K562 (cell line): Measurements from ENCODE around the gene OSBPL7. TPM values are rescaled to one million over a fixed set of nuclear protein-coding genes. Genes with fewer than 3 reads are reported as not detected.

Source experiments
- ATAC-seq: fragments of 200-7000 bp; cut with Tn5 transposase; 3 replicates; pipeline ENCODE4 v1.9.1; 2020; ENCODE audit warnings: moderate library complexity
- BruUV-seq: library from RNA; stranded (reverse); fragments of 400-500 nt; replicated peaks from 2 replicates; lab custom pipeline; 2021; lab: Mats Ljungman, UMichigan
- CTCF ChIA-PET: fragments of 300-600 bp; formaldehyde crosslinking; extraction: SDS; loops from one replicate; lab custom pipeline; 2021; ENCODE audit warnings: low intra/inter-chr PET ratio; lab: Yijun Ruan, JAX
- POLR2A ChIA-PET: fragments of 300-600, 350-650 bp; sonication (Branson Sonifier 250); formaldehyde crosslinking; extraction: SDS; loops from one replicate; lab custom pipeline; 2021; ENCODE audit warnings: antibody characterized with exemption, inconsistent platforms; lab: Yijun Ruan, JAX
- DNase-seq, 4 experiments: peaks; one replicate each; pipeline versions ENCODE4 v3.0.0 to v3.0.0-alpha.2; 2011 to 2018; ENCODE audit warnings: low spot score in 3 of 4, mixed read lengths in 3 of 4; ENCODE audit errors: extremely low read depth in 1 of 4
- FAIRE-seq: peaks from 2 replicates; lab custom pipeline; 2011; peaks lifted over from hg19 to GRCh38; lab: Jason Lieb, UNC
- H2AFZ ChIP-seq: 2 replicates; pipeline ENCODE4 v1.6.0; 2011; ENCODE audit warnings: low read depth, low read length, control low read depth, inconsistent platforms
- H3K27ac ChIP-seq: fragments of 200-600 bp; 3 replicates; pipeline ENCODE4 v1.8.0; 2011; ENCODE audit warnings: low read depth, mild to moderate bottlenecking, control low read depth, inconsistent platforms, low read length, moderate library complexity, mixed read lengths; ENCODE audit errors: extremely low read depth
- H3K27me3 ChIP-seq, 2 experiments: fragments of 300-600 bp in 1 of 2; 2 replicates in 1 of 2; 3 replicates in 1 of 2; pipeline versions ENCODE4 v1.6.0 to v1.8.0; 2011; ENCODE audit warnings: inconsistent platforms in 2 of 2, low read length in 2 of 2, mild to moderate bottlenecking in 1 of 2, mixed read lengths in 1 of 2, moderate library complexity in 1 of 2; ENCODE audit not compliant: control insufficient read depth in 2 of 2, insufficient read depth in 2 of 2
- H3K36me3 ChIP-seq: fragments of 300-600 bp; 3 replicates; pipeline ENCODE4 v1.8.0; 2011; ENCODE audit warnings: mild to moderate bottlenecking, low read length, inconsistent platforms; ENCODE audit not compliant: control insufficient read depth, insufficient read depth
- H3K4me1 ChIP-seq, 2 experiments: fragments of 200-600 bp in 1 of 2; replicated peaks in 1 of 2; 2 replicates in 1 of 2; 3 replicates in 1 of 2; pipeline versions ENCODE4 v1.5.1 to v1.8.0; 2011; ENCODE audit warnings: inconsistent platforms in 2 of 2, low read length in 2 of 2, mild to moderate bottlenecking in 1 of 2, mixed read lengths in 1 of 2, moderate library complexity in 1 of 2; ENCODE audit not compliant: control insufficient read depth in 2 of 2, insufficient read depth in 2 of 2
- H3K4me2 ChIP-seq: 2 replicates; pipeline ENCODE4 v1.6.1; 2011; ENCODE audit warnings: low read length, control low read depth, inconsistent platforms, mixed read lengths; ENCODE audit not compliant: insufficient read depth
- H3K4me3 ChIP-seq: fragments of 200-600 bp; sonication (generic), shearing (Covaris generic); 2 replicates; pipeline ENCODE4 v1.5.1; 2016; ENCODE audit warnings: control low read depth, inconsistent platforms
- H3K79me2 ChIP-seq: fragments of 200-600 bp; 3 replicates; pipeline ENCODE4 v1.8.0; 2011; ENCODE audit warnings: low read length, inconsistent platforms; ENCODE audit not compliant: control insufficient read depth, insufficient read depth
- H3K9ac ChIP-seq, 2 experiments: 2 replicates each; pipeline versions ENCODE4 v1.6.0 to v1.6.1; 2011; ENCODE audit warnings: low read depth in 2 of 2, low read length in 2 of 2, control low read depth in 1 of 2, inconsistent platforms in 1 of 2, mild to moderate bottlenecking in 1 of 2, mixed read lengths in 1 of 2; ENCODE audit not compliant: insufficient read depth in 1 of 2
- H3K9me1 ChIP-seq: one replicate; pipeline ENCODE4 v1.6.0; 2011; ENCODE audit warnings: inconsistent platforms, mild to moderate bottlenecking, low read length, moderate library complexity; ENCODE audit not compliant: control insufficient read depth, insufficient read depth
- H3K9me3 ChIP-seq: replicated peaks from 2 replicates; pipeline ENCODE4 v1.5.1; 2011; ENCODE audit warnings: low read depth, low read length, inconsistent platforms; ENCODE audit not compliant: control insufficient read depth, insufficient read depth
- H4K20me1 ChIP-seq: replicated peaks from 2 replicates; pipeline ENCODE4 v1.6.1; 2011; ENCODE audit warnings: low read length, inconsistent platforms, mixed read lengths; ENCODE audit not compliant: control insufficient read depth, insufficient read depth
- FOXM1 ChIP-seq, 2 experiments: fragments of 450-650 bp in 1 of 2; sonication (generic) in 1 of 2; formaldehyde crosslinking in 1 of 2; IDR thresholded peaks; 2 replicates each; pipeline versions ENCODE4 v1.6.1 to v1.9.0; 2017 to 2022; ENCODE audit warnings: low read depth in 2 of 2, mild to moderate bottlenecking in 2 of 2, missing genetic modification reagents in 1 of 2, moderate library complexity in 1 of 2
- GTF2A2 ChIP-seq: IDR thresholded peaks from 2 replicates; pipeline ENCODE4 v1.6.1; 2016; ENCODE audit warnings: mild to moderate bottlenecking, missing genetic modification characterization, missing compliant biosample characterization
- MAFF ChIP-seq: IDR thresholded peaks from 2 replicates; pipeline ENCODE4 v1.6.1; 2012; ENCODE audit warnings: low read length, improper control_type of control experiment
- RNF2 ChIP-seq: sonication (generic); IDR thresholded peaks from 2 replicates; pipeline ENCODE4 v1.6.1; 2016
- SMARCA4 ChIP-seq: fragments of 450-650 bp; IDR thresholded peaks from 2 replicates; pipeline ENCODE4 v1.6.1; 2016
- WGBS: fragments of 100-300 bp; shearing (Covaris generic); methylation state at CpG from one replicate; pipeline ENCODE4 v1.1.6; 2016; ENCODE audit warnings: low coverage, mixed read lengths; ENCODE audit not compliant: insufficient coverage; ENCODE audit errors: missing lambda C conversion rate; 5-methylcytosine and 5-hydroxymethylcytosine counted together
- in situ Hi-C: fragments of 300-500 bp; cut with MboI; formaldehyde crosslinking; loops from 4 replicates; pipeline ENCODE4 v1.15.0; 2018; ENCODE audit warnings: inconsistent platforms, mixed read lengths
- intact Hi-C: fragments of 100-400 bp; cut with micrococcal nuclease; formaldehyde crosslinking; loops from 2 replicates; pipeline ENCODE4 v1.14.2; 2022
- polyA plus RNA-seq, 8 experiments: library from polyadenylated mRNA; depleted of rRNA in 4 of 8; stranded (reverse) in 5 of 8; unstranded in 3 of 8; fragments of >200 nt; fragmentation: Nextera tagmentation in 2 of 8; fragmentation: Illumina TruSeq in 1 of 8; extraction: Ambion mirVana in 2 of 8; extraction: Trizol in 1 of 8; gene quantifications; 2 replicates each; pipeline versions ENCODE4 v1.2.1 to v1.2.3, GENCODE V29; 2011 to 2014; ENCODE audit warnings: inconsistent platforms in 1 of 8, missing spikeins in 1 of 8
- total RNA-seq, 7 experiments: library from RNA; depleted of rRNA in 6 of 7; stranded (reverse); fragments of >200 nt in 6 of 7; fragmentation: Illumina TruSeq in 2 of 7; extraction: Trizol in 2 of 7; gene quantifications; 2 replicates each; pipeline versions ENCODE4 v1.2.1 to v1.2.3, GENCODE V29; 2011 to 2021; ENCODE audit warnings: low replicate concordance in 1 of 7
- TF ChIP-seq, protein P1 (sequence below): fragments of 250-450 bp; sonication (Bioruptor Pico); IDR thresholded peaks from 2 replicates; pipeline ENCODE4 v1.6.1; 2021; ENCODE audit warnings: mild to moderate bottlenecking
- TF ChIP-seq, protein P2 (sequence below): fragments of 200-600 bp; sonication (generic); IDR thresholded peaks from one replicate; pipeline ENCODE4 v1.6.1; 2012; ENCODE audit warnings: mild to moderate bottlenecking, low read depth, low read length, inconsistent platforms

Gene OSBPL7
- total and polyA plus RNA-seq, 9 of the 15 experiments (the other 6 are each of a cell fraction or from before 2014, with no cell fraction given) = 0.32 to 11.9 (median 5.8) TPM

DNA sequence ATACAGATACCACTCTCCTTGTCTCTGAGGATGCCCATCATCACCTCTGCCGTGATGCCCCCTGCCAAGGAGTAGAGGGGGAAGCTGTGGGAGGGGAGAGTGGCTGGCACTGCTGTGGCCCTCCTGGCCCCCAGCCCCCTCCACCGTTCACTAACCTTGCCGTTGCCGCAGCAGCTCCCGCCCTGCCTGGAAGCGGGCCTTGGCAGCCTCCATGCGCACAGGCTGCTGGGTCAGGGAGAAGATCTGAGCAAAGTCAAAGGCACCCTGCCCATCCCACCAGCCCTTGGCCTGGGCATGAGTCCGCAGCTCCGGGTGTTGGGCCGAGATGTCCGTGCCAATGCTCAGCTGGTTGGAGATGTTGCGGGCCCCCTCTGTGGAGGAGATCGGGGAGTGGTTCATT, 17.0 kb upstream of the OSBPL7 start:
- H3K36me3 ChIP-seq = peaks cover 20% of the 10 kb centered on the region; the same call in 1 of the 3 replicates
- H3K4me3 ChIP-seq = no peak overlapping the region
- H3K9me3 ChIP-seq = no peaks in the 10 kb centered on the region
- no peaks in the 10 kb centered on the region for H3K27me3 ChIP-seq
- CTCF ChIA-PET = no interaction called here
- no peak overlapping the region for H3K27ac ChIP-seq
- H3K79me2 ChIP-seq = peaks cover 12% of the 10 kb centered on the region
- no TSS peak for BruUV-seq
- H3K9me1 ChIP-seq = no peaks in the 10 kb centered on the region
- 86% methylated on average over 12 of the region's 13 CpGs for WGBS
- POLR2A ChIA-PET = interaction anchor here (1.1 kb wide), 1 partner anchor 16 kb away, joined by 4 read pairs; no protein-coding TSS in a partner anchor
- no peak for FAIRE-seq
- no peak for DNase-seq
- in situ Hi-C loops = no loop called here
- H3K4me2 ChIP-seq = no peak overlapping the region
- no peak for ATAC-seq
- no peaks in the 10 kb centered on the region for H4K20me1 ChIP-seq
- intact Hi-C loops = no loop called here
- H2AFZ ChIP-seq = no peak overlapping the region
- peaks cover 36 to 42% of the 10 kb centered on the region in 2 experiments for H3K4me1 ChIP-seq
- H3K9ac ChIP-seq = no peak overlapping the region
- no peak for TF ChIP-seq FOXM1 (IDR thresholded peaks at IDR 0.05; ENCODE audit: low read depth)
- no peak for TF ChIP-seq FOXM1 (CRISPR knock-in tag; IDR thresholded peaks at IDR 0.05; ENCODE audit: low read depth)
- TF ChIP-seq GTF2A2 = no peak
- no peak for TF ChIP-seq SMARCA4
- TF ChIP-seq, protein P1, sequence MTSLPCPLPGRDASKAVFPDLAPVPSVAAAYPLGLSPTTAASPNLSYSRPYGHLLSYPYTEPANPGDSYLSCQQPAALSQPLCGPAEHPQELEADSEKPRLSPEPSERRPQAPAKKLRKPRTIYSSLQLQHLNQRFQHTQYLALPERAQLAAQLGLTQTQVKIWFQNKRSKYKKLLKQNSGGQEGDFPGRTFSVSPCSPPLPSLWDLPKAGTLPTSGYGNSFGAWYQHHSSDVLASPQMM (CRISPR knock-in tag) = no peak
- TF ChIP-seq RNF2 = no peak
- no peak for TF ChIP-seq MAFF
- TF ChIP-seq, protein P2, sequence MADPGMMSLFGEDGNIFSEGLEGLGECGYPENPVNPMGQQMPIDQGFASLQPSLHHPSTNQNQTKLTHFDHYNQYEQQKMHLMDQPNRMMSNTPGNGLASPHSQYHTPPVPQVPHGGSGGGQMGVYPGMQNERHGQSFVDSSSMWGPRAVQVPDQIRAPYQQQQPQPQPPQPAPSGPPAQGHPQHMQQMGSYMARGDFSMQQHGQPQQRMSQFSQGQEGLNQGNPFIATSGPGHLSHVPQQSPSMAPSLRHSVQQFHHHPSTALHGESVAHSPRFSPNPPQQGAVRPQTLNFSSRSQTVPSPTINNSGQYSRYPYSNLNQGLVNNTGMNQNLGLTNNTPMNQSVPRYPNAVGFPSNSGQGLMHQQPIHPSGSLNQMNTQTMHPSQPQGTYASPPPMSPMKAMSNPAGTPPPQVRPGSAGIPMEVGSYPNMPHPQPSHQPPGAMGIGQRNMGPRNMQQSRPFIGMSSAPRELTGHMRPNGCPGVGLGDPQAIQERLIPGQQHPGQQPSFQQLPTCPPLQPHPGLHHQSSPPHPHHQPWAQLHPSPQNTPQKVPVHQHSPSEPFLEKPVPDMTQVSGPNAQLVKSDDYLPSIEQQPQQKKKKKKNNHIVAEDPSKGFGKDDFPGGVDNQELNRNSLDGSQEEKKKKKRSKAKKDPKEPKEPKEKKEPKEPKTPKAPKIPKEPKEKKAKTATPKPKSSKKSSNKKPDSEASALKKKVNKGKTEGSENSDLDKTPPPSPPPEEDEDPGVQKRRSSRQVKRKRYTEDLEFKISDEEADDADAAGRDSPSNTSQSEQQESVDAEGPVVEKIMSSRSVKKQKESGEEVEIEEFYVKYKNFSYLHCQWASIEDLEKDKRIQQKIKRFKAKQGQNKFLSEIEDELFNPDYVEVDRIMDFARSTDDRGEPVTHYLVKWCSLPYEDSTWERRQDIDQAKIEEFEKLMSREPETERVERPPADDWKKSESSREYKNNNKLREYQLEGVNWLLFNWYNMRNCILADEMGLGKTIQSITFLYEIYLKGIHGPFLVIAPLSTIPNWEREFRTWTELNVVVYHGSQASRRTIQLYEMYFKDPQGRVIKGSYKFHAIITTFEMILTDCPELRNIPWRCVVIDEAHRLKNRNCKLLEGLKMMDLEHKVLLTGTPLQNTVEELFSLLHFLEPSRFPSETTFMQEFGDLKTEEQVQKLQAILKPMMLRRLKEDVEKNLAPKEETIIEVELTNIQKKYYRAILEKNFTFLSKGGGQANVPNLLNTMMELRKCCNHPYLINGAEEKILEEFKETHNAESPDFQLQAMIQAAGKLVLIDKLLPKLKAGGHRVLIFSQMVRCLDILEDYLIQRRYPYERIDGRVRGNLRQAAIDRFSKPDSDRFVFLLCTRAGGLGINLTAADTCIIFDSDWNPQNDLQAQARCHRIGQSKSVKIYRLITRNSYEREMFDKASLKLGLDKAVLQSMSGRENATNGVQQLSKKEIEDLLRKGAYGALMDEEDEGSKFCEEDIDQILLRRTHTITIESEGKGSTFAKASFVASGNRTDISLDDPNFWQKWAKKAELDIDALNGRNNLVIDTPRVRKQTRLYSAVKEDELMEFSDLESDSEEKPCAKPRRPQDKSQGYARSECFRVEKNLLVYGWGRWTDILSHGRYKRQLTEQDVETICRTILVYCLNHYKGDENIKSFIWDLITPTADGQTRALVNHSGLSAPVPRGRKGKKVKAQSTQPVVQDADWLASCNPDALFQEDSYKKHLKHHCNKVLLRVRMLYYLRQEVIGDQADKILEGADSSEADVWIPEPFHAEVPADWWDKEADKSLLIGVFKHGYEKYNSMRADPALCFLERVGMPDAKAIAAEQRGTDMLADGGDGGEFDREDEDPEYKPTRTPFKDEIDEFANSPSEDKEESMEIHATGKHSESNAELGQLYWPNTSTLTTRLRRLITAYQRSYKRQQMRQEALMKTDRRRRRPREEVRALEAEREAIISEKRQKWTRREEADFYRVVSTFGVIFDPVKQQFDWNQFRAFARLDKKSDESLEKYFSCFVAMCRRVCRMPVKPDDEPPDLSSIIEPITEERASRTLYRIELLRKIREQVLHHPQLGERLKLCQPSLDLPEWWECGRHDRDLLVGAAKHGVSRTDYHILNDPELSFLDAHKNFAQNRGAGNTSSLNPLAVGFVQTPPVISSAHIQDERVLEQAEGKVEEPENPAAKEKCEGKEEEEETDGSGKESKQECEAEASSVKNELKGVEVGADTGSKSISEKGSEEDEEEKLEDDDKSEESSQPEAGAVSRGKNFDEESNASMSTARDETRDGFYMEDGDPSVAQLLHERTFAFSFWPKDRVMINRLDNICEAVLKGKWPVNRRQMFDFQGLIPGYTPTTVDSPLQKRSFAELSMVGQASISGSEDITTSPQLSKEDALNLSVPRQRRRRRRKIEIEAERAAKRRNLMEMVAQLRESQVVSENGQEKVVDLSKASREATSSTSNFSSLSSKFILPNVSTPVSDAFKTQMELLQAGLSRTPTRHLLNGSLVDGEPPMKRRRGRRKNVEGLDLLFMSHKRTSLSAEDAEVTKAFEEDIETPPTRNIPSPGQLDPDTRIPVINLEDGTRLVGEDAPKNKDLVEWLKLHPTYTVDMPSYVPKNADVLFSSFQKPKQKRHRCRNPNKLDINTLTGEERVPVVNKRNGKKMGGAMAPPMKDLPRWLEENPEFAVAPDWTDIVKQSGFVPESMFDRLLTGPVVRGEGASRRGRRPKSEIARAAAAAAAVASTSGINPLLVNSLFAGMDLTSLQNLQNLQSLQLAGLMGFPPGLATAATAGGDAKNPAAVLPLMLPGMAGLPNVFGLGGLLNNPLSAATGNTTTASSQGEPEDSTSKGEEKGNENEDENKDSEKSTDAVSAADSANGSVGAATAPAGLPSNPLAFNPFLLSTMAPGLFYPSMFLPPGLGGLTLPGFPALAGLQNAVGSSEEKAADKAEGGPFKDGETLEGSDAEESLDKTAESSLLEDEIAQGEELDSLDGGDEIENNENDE = no peak
